ENCODE results near the gene CPT1B.
"Not testable (repeated sequence)": the region's sequence is repeated elsewhere in the genome, so short reads cannot be mapped to it uniquely, and the experiment has no call there.

Gene CPT1B

DNA sequence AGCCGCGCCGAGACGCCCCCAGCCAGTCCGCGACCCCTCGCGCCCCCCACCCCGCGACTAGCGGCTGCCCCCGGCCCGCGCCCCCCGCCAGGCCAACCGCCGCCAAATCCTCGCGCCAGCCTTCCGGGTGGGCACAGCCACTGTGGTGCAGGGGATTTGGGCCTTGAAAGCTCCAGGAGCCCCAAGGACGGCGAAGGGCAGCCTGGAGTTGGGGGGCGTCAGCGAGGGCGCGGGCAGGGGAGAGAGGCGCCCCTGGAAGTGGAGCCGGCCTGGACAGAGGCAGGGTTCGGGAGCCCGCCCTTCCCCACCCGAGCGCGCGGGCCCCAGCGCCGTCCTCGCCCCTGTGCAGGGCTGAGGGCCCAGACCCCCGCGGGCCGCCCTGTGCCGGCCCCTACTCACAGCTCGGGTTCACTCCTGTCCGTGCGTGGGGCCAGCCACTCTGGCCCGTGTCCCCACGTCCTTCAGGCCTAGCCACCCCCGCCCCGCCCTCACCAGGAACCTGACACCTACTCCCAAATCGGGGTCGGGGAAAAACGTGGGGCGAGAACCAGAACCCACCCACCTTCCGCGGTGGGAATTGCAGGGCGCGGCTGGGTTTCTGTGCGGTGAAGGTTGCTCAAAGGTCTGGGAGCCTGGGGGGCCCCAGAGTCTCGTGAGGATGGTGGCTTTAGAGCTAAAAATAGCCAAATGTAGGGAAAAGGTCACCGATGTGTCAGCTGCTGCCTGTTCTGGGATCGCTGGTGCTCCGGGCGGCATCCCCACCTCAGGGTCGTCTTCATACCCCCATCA lies at the start of gene CPT1B:
TSS of gene CPT1B (minus strand) at position 441 of the 789 bp plus-strand sequence. CDS start 512 bp downstream, outside the sequence.
- DNase-seq, result no peak

GRCh38 chr22:50626850-50627641 lies 48.8 kb upstream of the CPT1B start:
- no peak for DNase-seq

GRCh38 chr22:50626314-50626849 lies 48.2 kb upstream of the CPT1B start:
- no peak for DNase-seq

- no peak for DNase-seq
Measured at GRCh38 chr22:50625568-50626313, 47.5 kb upstream of the CPT1B start.

DNA sequence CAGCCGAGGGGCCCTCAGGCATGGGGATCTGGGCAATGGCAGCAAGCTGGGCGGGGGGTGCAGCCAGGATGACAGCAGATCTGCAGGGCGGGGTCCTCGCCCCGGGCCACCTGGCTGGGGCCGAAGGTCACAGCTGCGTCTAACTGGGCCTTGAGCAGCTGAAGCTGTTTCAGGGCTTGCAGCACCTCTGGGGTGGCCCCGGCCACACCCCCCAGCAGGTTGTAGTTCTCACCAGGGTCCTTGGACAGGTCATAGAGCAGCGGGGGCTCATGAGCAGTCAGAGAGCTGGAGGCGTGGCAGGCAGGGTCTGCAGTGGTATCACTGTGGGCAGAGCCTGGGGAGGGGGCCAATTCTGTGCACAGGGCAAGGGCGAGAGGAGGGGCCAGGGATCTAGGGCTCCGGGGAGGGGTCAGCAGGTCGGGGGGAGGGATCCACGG lies 46.9 kb upstream of the CPT1B start:
- no peak for DNase-seq

GRCh38 chr22:50624347-50625130 lies 46.3 kb upstream of the CPT1B start:
- no peak for DNase-seq

- no peak for DNase-seq
Measured at GRCh38 chr22:50622723-50623327, 44.6 kb upstream of the CPT1B start.

GRCh38 chr22:50621948-50622722 lies 43.9 kb upstream of the CPT1B start:
- no peak for DNase-seq

GRCh38 chr22:50621356-50621880 lies 43.2 kb upstream of the CPT1B start:
- DNase-seq, result no peak

GRCh38 chr22:50620593-50621355 lies 42.5 kb upstream of the CPT1B start:
- DNase-seq, result peak; percentile 52 to 63

DNA sequence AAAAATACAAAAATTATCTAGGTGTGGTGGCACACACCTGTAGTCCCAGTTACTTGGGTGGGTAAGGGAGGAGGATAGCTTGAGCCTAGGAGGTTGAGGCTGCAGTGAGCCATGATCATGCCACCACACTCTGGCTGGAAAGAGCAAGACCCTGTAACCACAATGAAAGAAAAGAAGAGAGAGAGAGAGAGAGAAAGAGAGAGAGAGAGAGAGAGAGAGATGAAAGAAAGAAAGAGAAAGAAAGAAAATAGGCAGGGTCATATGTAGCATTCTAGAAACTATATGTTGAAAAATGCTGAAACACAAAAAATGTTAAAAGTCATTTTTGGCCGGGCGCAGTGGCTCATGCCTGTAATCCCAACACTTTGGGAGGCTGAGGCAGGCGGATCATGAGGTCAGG lies 36.1 kb upstream of the CPT1B start:
- DNase-seq, result not testable (repeated sequence)

- DNase-seq, result no peak
Measured at GRCh38 chr22:50613291-50613981, 35.2 kb upstream of the CPT1B start.

DNA sequence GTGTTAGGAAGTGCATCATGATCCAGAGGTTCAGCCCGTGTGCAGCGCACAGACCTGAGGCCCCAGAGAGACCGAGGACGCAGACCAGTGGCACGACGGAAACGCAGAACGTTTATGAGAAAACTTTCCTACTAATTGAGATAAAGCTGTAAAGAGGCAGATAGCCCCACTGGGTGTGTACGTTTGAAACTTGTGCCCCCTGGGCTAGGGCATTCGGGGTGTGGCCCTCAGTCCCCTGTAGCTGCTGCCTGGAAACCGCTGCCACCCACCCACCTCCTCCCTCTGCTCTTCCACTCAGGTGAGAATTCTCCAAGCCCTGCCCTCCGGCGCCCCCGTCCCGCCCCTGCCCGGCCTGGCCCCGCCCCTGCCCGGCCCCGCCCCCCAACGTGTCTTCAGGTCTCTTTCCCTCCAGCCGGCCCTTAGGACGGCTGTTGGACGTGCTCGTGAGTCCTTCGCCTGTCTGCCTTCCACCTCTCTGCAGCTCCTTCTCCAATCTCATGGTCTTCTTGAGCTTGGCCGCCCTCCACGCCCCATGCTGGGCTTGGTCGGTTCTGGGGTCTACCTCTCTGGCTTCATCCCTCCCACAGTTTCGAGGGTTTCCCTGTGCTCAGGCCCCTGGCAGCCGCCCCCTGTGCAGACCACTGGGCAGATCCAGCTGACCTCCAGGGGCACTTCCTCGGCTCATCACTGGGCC lies 34.4 kb upstream of the CPT1B start:
- DNase-seq, result no peak

DNA sequence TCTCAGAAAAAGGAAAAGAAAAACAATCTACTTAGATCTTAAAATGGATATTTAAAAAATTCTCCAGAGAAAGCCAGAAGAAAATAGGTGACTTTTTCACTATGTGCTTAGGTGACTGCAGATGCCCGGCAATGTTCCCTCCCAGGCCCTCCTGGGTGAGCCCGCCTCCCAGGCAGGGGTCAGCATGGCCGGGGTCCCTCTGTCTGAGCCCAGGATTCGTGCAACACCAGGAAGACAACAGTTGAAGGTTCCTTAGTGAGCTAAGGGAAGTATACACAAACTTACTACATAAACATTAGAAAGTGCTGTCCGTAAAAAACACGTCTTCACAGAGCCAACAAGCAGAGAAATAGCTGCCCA lies 33.9 kb upstream of the CPT1B start:
- DNase-seq, result no peak

GRCh38 chr22:50611341-50612060 lies 33.3 kb upstream of the CPT1B start:
- no peak for DNase-seq

DNA sequence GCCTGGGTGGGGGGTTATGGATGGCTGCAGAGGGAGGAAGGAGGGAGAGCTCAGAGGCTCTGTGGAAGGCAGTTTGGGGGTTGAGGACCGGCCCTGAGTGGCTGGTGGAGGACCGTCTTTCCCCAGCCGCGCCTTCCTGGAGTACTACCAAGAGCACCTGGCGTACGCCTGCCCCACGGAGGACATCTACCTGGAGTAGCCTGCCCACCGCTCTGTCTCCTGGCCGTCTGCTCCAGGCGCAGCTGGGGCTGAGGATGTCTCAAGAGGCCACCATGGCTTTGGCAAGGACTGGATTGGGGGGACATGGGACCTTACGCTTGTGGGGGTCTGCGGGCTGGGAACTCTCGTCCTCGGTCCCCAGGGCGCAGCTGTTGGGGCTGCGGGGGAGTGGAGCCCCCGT lies 32.4 kb upstream of the CPT1B start:
- DNase-seq, result no peak

DNA sequence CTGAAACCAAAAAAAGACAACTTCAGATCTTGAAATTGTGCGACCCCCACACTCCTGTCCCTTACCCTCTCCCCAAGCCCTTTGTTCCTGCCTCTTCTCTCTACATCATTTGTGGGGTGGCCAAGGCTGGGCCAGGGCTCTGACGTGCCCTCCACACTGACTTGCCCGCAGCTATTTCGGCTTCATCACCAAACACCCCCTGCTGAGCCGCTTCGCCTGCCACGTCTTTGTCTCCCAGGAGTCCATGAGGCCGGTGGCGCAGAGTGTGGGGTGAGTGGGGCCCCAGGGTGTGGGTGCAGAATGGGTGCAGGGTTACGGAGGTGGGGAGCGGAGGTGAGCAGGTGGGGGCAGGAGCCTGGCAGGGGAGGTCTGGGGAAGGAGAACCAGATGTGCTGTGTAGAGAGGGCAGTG lies 31.8 kb upstream of the CPT1B start:
- no peak for DNase-seq

- DNase-seq, result no peak
Measured at GRCh38 chr22:50609599-50609998, 31.4 kb upstream of the CPT1B start.

All from hippocampal formation (tissue), 2 donors.